MM.1S (cell line): ENCODE results near the gene WDR74.

Experiments used
- EZH2 ChIP-seq: fragments of 300-600 bp; sonication (generic); optimal IDR thresholded peaks from 2 replicates; pipeline ENCODE3; 2017; ENCODE audit warnings: low read depth, mild to moderate bottlenecking, antibody characterized with exemption, low read length, mixed read lengths
- TF ChIP-seq, protein P1 (sequence below): fragments of 300-600 bp; sonication (generic); IDR thresholded peaks from 2 replicates; pipeline ENCODE4 v1.5.1; 2016; ENCODE audit warnings: antibody characterized with exemption, low read length, mixed read lengths

DNA sequence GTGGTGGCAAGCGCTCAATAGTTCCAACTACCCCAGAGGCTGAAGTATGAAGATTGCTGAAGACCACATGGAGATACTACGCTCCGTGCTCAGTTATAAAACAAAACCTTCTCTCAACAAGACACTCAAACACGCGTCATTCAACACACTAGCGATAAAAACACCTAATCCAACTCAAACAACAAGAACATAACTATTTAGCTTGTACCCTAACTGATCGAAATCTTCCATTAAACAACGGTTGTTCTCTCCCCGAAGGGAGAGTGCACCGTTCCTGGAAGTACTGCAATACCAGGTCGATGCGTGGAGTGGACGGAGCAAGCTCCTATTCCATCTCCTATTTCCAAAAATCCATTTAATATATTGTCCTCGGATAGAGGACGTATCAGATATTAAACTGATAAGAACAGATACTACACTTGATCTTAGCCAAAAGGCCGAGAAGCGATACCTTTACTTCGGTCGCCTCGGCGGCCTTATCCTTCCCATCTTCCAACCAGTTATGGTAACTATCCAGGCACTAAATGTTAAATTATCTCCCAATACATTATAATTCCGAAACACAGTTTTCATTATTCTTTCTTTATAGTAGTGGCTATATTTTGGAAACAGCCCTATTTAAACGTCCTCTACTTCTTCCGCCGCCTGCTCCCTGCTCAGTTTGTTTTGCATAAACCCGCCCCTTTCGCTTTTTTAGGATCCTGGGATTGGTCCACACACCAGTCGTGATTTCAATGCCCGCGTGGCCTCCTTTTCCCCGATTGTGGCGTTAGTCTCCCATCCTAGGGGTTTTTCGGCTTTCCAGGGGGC lies 2.2 kb upstream of the WDR74 start:
- TF ChIP-seq, protein P1, sequence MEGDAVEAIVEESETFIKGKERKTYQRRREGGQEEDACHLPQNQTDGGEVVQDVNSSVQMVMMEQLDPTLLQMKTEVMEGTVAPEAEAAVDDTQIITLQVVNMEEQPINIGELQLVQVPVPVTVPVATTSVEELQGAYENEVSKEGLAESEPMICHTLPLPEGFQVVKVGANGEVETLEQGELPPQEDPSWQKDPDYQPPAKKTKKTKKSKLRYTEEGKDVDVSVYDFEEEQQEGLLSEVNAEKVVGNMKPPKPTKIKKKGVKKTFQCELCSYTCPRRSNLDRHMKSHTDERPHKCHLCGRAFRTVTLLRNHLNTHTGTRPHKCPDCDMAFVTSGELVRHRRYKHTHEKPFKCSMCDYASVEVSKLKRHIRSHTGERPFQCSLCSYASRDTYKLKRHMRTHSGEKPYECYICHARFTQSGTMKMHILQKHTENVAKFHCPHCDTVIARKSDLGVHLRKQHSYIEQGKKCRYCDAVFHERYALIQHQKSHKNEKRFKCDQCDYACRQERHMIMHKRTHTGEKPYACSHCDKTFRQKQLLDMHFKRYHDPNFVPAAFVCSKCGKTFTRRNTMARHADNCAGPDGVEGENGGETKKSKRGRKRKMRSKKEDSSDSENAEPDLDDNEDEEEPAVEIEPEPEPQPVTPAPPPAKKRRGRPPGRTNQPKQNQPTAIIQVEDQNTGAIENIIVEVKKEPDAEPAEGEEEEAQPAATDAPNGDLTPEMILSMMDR: no peak
- no peak for TF ChIP-seq EZH2
